Measurements from ENCODE around the gene ATP6V1G3. TPM values are rescaled to one million over a fixed set of nuclear protein-coding genes. Genes with fewer than 3 reads are reported as not detected.

ATP6V1G3 gene
- total RNA-seq, 3 donors from 2014 or later: not detected

Other genes starting within 250 kb of the ATP6V1G3 start
- gene PTPRC, start 98.4 kb upstream of the ATP6V1G3 start, total RNA-seq: 10 to 100 TPM; 17.9 to 29.4 (median 18.0) TPM